ENCODE data around the gene LYPD3.

The LYPD3 gene

GRCh38 chr19:43414554-43414953 lies 50.9 kb downstream of the LYPD3 start, which contains the start of gene TEX101:
TSS of gene TEX101 (plus strand) at chr19:43414890. CDS start at chr19:43415920, 1,030 bp downstream.
- Histone ChIP-seq H3K4me3 (no peak within 1 kb of the TSS), H3K27ac (no peak within 1 kb of the TSS)
- TF ChIP-seq, protein P1, sequence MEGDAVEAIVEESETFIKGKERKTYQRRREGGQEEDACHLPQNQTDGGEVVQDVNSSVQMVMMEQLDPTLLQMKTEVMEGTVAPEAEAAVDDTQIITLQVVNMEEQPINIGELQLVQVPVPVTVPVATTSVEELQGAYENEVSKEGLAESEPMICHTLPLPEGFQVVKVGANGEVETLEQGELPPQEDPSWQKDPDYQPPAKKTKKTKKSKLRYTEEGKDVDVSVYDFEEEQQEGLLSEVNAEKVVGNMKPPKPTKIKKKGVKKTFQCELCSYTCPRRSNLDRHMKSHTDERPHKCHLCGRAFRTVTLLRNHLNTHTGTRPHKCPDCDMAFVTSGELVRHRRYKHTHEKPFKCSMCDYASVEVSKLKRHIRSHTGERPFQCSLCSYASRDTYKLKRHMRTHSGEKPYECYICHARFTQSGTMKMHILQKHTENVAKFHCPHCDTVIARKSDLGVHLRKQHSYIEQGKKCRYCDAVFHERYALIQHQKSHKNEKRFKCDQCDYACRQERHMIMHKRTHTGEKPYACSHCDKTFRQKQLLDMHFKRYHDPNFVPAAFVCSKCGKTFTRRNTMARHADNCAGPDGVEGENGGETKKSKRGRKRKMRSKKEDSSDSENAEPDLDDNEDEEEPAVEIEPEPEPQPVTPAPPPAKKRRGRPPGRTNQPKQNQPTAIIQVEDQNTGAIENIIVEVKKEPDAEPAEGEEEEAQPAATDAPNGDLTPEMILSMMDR (IDR thresholded peaks at IDR 0.05) = no peak
- no peak for DNase-seq (ENCODE audit: low spot score)

GRCh38 chr19:43412441-43412840 lies 53.0 kb downstream of the LYPD3 start:
- DNase-seq (ENCODE audit: low spot score) = no peak
- TF ChIP-seq, protein P1 (IDR thresholded peaks at IDR 0.05) = no peak
- no peak overlapping the region for H3K27ac ChIP-seq
- H3K4me3 ChIP-seq = no peak overlapping the region

All from coronary artery (tissue), 2 donors.